HG03175 (cell line): ENCODE data around the gene WNT2B.
"Not testable (repeated sequence)": the region's sequence is repeated elsewhere in the genome, so short reads cannot be mapped to it uniquely, and the experiment has no call there.

ENCODE experiments used
- ATAC-seq: cut with Tn5 transposase; IDR thresholded peaks from one replicate; pipeline ENCODE4 v1.9.1; 2021; ENCODE audit warnings: mild to moderate bottlenecking, moderate library complexity; ENCODE audit not compliant: unreplicated experiment

Gene WNT2B

GRCh38 chr1:112508278-112509004 lies at the start of gene WNT2B:
Gene WNT2B, plus strand, starts transcription at chr1:112508965. Its CDS starts 298 bp downstream, at chr1:112509263.
- ATAC-seq: no peak

- ATAC-seq: no peak
Measured at GRCh38 chr1:112460615-112461014, 48.1 kb upstream of the WNT2B start.

GRCh38 chr1:112461200-112461871 lies 47.4 kb upstream of the WNT2B start:
- no peak for ATAC-seq

- ATAC-seq: no peak
Measured at GRCh38 chr1:112462953-112463279, 45.8 kb upstream of the WNT2B start.

GRCh38 chr1:112464501-112464900 lies 44.3 kb upstream of the WNT2B start:
- no peak for ATAC-seq

- no peak for ATAC-seq
Measured at GRCh38 chr1:112465122-112465521, 43.6 kb upstream of the WNT2B start.

GRCh38 chr1:112466078-112466660 lies 42.6 kb upstream of the WNT2B start:
- ATAC-seq: peak; percentile 90

- ATAC-seq: not testable (repeated sequence)
Measured at GRCh38 chr1:112470324-112470723, 38.4 kb upstream of the WNT2B start.

GRCh38 chr1:112470966-112471365 lies 37.8 kb upstream of the WNT2B start:
- no peak for ATAC-seq

GRCh38 chr1:112472142-112472541 lies 36.6 kb upstream of the WNT2B start:
- ATAC-seq: no peak

GRCh38 chr1:112477550-112477949 lies 31.2 kb upstream of the WNT2B start:
- ATAC-seq: no peak

GRCh38 chr1:112478314-112478713 lies 30.5 kb upstream of the WNT2B start:
- no peak for ATAC-seq

GRCh38 chr1:112486063-112486462 lies 22.7 kb upstream of the WNT2B start:
- ATAC-seq: not testable (repeated sequence)

GRCh38 chr1:112487686-112488085 lies 21.1 kb upstream of the WNT2B start:
- not testable (repeated sequence) for ATAC-seq

GRCh38 chr1:112488141-112488540 lies 20.6 kb upstream of the WNT2B start:
- ATAC-seq: no peak

GRCh38 chr1:112492076-112492475 lies 16.7 kb upstream of the WNT2B start:
- ATAC-seq: no peak

- no peak for ATAC-seq
Measured at GRCh38 chr1:112493351-112493750, 15.4 kb upstream of the WNT2B start.

GRCh38 chr1:112496290-112496689 lies 12.5 kb upstream of the WNT2B start:
- no peak for ATAC-seq

- no peak for ATAC-seq
Measured at GRCh38 chr1:112501810-112502641, 6.7 kb upstream of the WNT2B start.

- ATAC-seq: no peak
Measured at GRCh38 chr1:112502826-112503225, 5.9 kb upstream of the WNT2B start.

GRCh38 chr1:112504001-112504660 lies 4.6 kb upstream of the WNT2B start:
- ATAC-seq: no peak
